ENCODE measurements around the gene DENND4A. TPM values are rescaled to one million over a fixed set of nuclear protein-coding genes. Genes with fewer than 3 reads are reported as not detected.
A peak's percentile ranks its signal among the peaks of the same experiment; 100 is the strongest.
"Not testable (repeated sequence)": the region's sequence is repeated elsewhere in the genome, so short reads cannot be mapped to it uniquely, and the experiment has no call there.

The DENND4A gene
- total RNA-seq, 1 donor from 2014 or later: 32.5 TPM

DNA sequence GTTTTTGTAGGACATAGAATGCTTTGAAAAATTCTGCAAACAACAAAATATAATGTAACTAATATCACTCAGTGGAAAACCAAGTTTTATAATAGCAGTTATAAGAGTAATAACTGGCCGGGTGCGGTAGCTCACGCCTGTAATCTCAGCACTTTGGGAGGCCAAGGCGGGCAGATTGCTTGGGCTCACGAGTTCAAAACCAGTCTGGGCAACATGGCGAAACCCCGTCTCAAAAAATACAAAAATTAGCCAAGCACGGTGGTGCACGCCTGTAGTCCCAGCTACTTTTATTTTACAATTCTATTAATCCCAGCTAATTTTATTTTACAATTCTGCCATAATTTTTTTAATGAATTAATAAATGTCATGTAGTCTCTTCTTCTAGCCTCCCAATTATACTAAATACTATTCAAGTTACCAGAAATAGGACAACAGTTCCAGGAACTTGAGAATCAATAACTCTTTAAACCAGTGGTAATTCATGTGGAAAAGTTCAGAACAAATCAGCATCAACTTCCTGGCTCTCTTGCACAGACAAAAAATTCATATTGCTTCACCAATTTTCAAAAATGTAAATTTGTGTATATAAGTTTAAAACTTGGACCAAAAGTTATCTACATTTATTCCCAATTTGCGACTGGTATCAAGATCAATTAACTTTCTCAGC is 2.2 kb downstream of the DENND4A start:
- H3K27ac ChIP-seq: no peak overlapping the region
- no peaks in the 10 kb centered on the region for H3K9me3 ChIP-seq
- TF ChIP-seq, protein P1, sequence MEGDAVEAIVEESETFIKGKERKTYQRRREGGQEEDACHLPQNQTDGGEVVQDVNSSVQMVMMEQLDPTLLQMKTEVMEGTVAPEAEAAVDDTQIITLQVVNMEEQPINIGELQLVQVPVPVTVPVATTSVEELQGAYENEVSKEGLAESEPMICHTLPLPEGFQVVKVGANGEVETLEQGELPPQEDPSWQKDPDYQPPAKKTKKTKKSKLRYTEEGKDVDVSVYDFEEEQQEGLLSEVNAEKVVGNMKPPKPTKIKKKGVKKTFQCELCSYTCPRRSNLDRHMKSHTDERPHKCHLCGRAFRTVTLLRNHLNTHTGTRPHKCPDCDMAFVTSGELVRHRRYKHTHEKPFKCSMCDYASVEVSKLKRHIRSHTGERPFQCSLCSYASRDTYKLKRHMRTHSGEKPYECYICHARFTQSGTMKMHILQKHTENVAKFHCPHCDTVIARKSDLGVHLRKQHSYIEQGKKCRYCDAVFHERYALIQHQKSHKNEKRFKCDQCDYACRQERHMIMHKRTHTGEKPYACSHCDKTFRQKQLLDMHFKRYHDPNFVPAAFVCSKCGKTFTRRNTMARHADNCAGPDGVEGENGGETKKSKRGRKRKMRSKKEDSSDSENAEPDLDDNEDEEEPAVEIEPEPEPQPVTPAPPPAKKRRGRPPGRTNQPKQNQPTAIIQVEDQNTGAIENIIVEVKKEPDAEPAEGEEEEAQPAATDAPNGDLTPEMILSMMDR (IDR thresholded peaks at IDR 0.05): no peak
- ATAC-seq (no peak), DNase-seq (no peak)
- H3K4me1 ChIP-seq: peaks cover 28% of the 10 kb centered on the region
- H3K4me3 ChIP-seq: peak overlapping the region; percentile 77
- no peaks in the 10 kb centered on the region for H3K27me3 ChIP-seq
- H3K36me3 ChIP-seq: no peaks in the 10 kb centered on the region
- intact Hi-C loops (cut with DNase I): no loop called here

DNA sequence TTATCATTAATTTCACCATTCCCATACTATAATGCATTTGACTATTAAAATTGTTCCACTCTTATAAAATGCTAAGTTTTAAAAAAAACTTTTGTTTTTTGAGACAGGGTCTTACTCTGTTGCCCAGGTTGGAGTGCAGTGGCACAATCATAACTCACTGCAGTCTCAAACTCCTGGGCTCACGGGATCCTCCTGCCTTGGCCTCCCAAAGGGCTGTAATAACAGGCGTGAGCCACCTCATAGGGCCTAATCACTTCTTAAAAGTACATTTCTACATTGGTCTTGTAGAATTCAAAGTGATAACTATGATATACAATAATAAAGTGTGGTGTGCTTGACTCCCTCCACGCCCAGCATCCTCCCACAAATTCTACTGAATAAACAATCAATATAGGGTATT is 3.0 kb downstream of the DENND4A start:
- DNase-seq (no peak), ATAC-seq (no peak)
- no peak overlapping the region for H3K4me3 ChIP-seq
- H3K36me3 ChIP-seq: peaks cover 4% of the 10 kb centered on the region
- TF ChIP-seq, protein P1 (IDR thresholded peaks at IDR 0.05): no peak
- no peaks in the 10 kb centered on the region for H3K27me3 ChIP-seq
- intact Hi-C loops (cut with DNase I): no loop called here
- H3K9me3 ChIP-seq: no peaks in the 10 kb centered on the region
- peaks cover 28% of the 10 kb centered on the region for H3K4me1 ChIP-seq
- H3K27ac ChIP-seq: no peak overlapping the region

DNA sequence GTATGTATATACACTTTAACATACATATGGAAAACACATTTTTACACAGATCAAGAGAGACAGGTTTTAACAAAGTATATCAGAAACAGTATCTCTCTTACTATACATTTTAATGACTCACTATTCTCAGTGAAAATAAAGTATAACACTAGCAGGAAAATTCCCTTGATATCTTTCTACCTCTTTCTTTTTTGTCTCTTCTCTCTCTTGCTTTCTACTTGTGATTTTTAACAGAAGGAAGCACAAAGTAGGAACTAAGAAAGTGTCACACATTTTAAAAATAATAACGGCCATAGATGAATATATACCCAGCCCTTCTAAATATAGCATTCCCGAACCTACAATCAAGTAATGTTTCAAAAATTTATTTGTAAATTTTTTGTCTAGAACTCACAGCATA is 4.8 kb downstream of the DENND4A start:
- H3K4me1 ChIP-seq: peaks cover 26% of the 10 kb centered on the region
- H3K27ac ChIP-seq: peak overlapping the region; percentile 33
- no peaks in the 10 kb centered on the region for H3K27me3 ChIP-seq
- H3K36me3 ChIP-seq: peaks cover 4% of the 10 kb centered on the region
- TF ChIP-seq, protein P1 (IDR thresholded peaks at IDR 0.05): no peak
- ATAC-seq: no peak
- no peaks in the 10 kb centered on the region for H3K9me3 ChIP-seq
- no peak overlapping the region for H3K4me3 ChIP-seq
- intact Hi-C loops (cut with DNase I): no loop called here
- DNase-seq: no peak

DNA sequence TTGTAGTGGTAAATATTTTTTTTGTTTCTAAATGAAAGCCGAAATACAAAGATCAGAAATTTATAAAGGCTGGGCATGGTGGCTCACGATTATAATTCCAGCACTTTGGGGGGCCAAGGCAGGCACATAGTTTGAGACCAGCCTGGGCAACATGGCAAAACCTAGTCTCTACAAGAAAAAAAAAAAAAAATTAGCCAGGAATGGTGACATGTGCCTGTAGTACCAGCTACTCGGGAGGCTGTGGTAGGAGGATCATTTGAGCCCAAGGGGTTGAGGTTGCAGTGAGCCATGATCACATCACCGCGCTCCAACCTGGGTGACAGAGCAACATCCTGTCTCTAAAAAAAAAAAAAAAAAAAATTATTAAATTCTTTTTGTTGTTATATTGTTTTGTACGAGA is 6.9 kb downstream of the DENND4A start:
- no peak for ATAC-seq
- H3K4me1 ChIP-seq: peaks cover 23% of the 10 kb centered on the region

DNA sequence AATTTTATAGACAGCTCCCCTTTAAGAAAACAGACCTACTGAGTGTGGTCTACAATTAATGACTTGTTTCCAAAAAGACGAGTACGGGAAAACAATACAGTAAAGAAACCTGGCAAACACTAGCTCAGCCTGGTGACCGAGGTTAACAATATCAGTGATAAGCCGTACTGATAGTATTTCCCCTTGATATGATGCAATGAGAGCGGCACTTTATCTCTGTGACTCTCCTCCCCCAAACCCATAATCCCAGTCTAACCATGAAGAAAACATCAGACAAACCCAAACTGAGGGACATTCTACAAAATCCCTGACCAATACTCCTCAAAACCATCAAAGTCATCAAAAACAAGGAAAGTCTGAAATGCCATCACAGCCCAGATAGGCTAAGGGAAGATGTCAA is 8.2 kb downstream of the DENND4A start:
- peaks cover 4% of the 10 kb centered on the region for H3K36me3 ChIP-seq
- H3K9me3 ChIP-seq: no peaks in the 10 kb centered on the region
- H3K27me3 ChIP-seq: no peaks in the 10 kb centered on the region
- no peak overlapping the region for H3K4me3 ChIP-seq
- DNase-seq (no peak), ATAC-seq (no peak)
- TF ChIP-seq, protein P1 (IDR thresholded peaks at IDR 0.05): no peak
- peaks cover 20% of the 10 kb centered on the region for H3K4me1 ChIP-seq
- intact Hi-C loops (cut with DNase I): no loop called here
- H3K27ac ChIP-seq: no peak overlapping the region

More for the DNA sequence above, 6.9 kb downstream of the DENND4A start:
- intact Hi-C loops (cut with DNase I): no loop called here
- no peaks in the 10 kb centered on the region for H3K27me3 ChIP-seq
- peaks cover 4% of the 10 kb centered on the region for H3K36me3 ChIP-seq
- no peak overlapping the region for H3K27ac ChIP-seq
- TF ChIP-seq, protein P1 (IDR thresholded peaks at IDR 0.05): no peak
- H3K4me3 ChIP-seq: no peak overlapping the region
- no peak for DNase-seq
- no peaks in the 10 kb centered on the region for H3K9me3 ChIP-seq

DNA sequence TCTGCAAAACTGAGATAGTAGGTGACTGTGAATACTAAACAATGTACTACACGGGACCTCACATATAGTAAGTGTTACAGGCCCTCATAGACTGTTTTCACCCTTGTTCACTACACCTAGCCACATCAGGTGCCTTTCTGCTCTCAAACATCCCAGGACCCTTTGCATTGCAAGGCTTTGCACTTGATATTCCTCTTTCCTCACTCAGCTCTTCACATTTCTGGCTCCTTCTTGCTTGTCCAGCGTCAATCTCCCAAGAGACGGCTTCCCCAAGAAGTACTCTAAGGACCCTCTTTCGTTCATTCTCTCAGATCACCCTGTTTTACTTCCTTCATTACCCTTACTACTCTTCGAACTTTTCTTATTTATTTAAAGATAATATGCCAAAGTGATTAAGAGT is 10.0 kb downstream of the DENND4A start:
- Histone ChIP-seq H3K36me3 (peaks cover 4% of the 10 kb centered on the region), H3K4me1 (peaks cover 8% of the 10 kb centered on the region), H3K4me3 (no peak overlapping the region), H3K9me3 (no peaks in the 10 kb centered on the region), H3K27me3 (no peaks in the 10 kb centered on the region), H3K27ac (no peak overlapping the region)
- ATAC-seq (no peak), DNase-seq (no peak)
- TF ChIP-seq, protein P1 (IDR thresholded peaks at IDR 0.05): no peak
- intact Hi-C loops (cut with DNase I): no loop called here

DNA sequence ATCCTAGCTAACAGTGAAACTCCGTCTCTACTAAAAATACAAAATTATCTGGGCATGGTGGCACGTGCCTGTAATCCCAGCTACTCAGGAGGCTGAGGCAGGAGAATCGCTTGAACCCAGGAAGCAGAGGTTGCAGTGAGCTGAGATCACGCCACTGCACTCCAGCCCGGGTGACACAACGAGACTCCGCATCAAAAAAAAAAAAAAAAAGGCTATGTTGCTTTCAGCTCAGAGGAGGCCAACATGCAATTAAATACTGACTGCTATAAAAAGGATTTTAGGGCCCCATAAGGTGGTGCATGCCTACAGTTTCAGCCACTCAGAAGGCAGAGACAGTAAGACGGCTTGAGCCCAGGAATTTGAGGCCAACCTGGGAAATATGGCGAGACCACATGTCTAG is 13.4 kb downstream of the DENND4A start:
- H3K4me3 ChIP-seq; H3K27ac ChIP-seq; H3K36me3 ChIP-seq; H3K27me3 ChIP-seq; H3K9me3 ChIP-seq; H3K4me1 ChIP-seq; DNase-seq; intact Hi-C loops (cut with DNase I); ATAC-seq: not testable (repeated sequence)

Measured in upper lobe of right lung (tissue), 1 donor.